Keratinocyte (primary cell): ENCODE data around the gene USP49. TPM values are rescaled to one million over a fixed set of nuclear protein-coding genes. Genes with fewer than 3 reads are reported as not detected.

Experiments
- DNase-seq: peaks from one replicate; pipeline ENCODE4 v3.0.0-alpha.2; 2011; ENCODE audit warnings: low read depth, missing footprints, low spot score
- FAIRE-seq: peaks from 2 replicates; lab custom pipeline; 2011; peaks lifted over from hg19 to GRCh38; lab: Jason Lieb, UNC
- H2AFZ ChIP-seq: 2 replicates; pipeline ENCODE4 v1.6.0; 2012; ENCODE audit warnings: low read length, control low read depth, inconsistent platforms; ENCODE audit not compliant: control insufficient read depth
- H3K27ac ChIP-seq: 2 replicates; pipeline ENCODE4 v1.5.1; 2011; ENCODE audit warnings: low read length; ENCODE audit not compliant: control insufficient read depth, insufficient read depth
- H3K27me3 ChIP-seq: 3 replicates; pipeline ENCODE4 v1.6.0; 2011; ENCODE audit warnings: low read length; ENCODE audit not compliant: control insufficient read depth, insufficient read depth; ENCODE audit errors: extremely low read depth
- H3K36me3 ChIP-seq, 2 experiments: 2 replicates in 1 of 2; 3 replicates in 1 of 2; pipeline ENCODE4 v1.5.1; 2011; ENCODE audit warnings: low read length in 2 of 2, mild to moderate bottlenecking in 1 of 2; ENCODE audit not compliant: control insufficient read depth in 2 of 2, insufficient read depth in 2 of 2; ENCODE audit errors: extremely low read depth in 1 of 2
- H3K4me1 ChIP-seq: 3 replicates; pipeline ENCODE4 v1.5.1; 2011; ENCODE audit warnings: low read length; ENCODE audit not compliant: control insufficient read depth, insufficient read depth; ENCODE audit errors: extremely low read depth
- H3K4me2 ChIP-seq: 3 replicates; pipeline ENCODE4 v1.6.0; 2011; ENCODE audit warnings: low read depth, low read length; ENCODE audit not compliant: control insufficient read depth, insufficient read depth; ENCODE audit errors: extremely low read depth
- H3K4me3 ChIP-seq, 3 experiments: fragments of 200-600 bp in 1 of 3; sonication (generic) in 1 of 3; 2 replicates in 2 of 3; 3 replicates in 1 of 3; pipeline ENCODE4 v1.5.1; 2011 to 2016; ENCODE audit warnings: low read length in 3 of 3, mild to moderate bottlenecking in 3 of 3, control low read depth in 2 of 3, inconsistent platforms in 1 of 3, low read depth in 1 of 3, mixed read lengths in 1 of 3, mixed run types in 1 of 3, moderate library complexity in 1 of 3; ENCODE audit not compliant: control insufficient read depth in 2 of 3, insufficient read depth in 2 of 3; ENCODE audit errors: extremely low read depth in 1 of 3
- H3K79me2 ChIP-seq: 2 replicates; pipeline ENCODE4 v1.6.0; 2012; ENCODE audit warnings: low read length; ENCODE audit not compliant: control insufficient read depth, insufficient read depth
- H3K9ac ChIP-seq: 3 replicates; pipeline ENCODE4 v1.6.0; 2011; ENCODE audit warnings: low read length; ENCODE audit not compliant: control insufficient read depth, insufficient read depth; ENCODE audit errors: extremely low read depth
- H3K9me1 ChIP-seq: 3 replicates; pipeline ENCODE4 v1.6.0; 2011; ENCODE audit warnings: low read length; ENCODE audit not compliant: control insufficient read depth, insufficient read depth; ENCODE audit errors: extremely low read depth
- H3K9me3 ChIP-seq: 2 replicates; pipeline ENCODE4 v1.5.1; 2012; ENCODE audit warnings: low read depth, low read length; ENCODE audit not compliant: control insufficient read depth
- H4K20me1 ChIP-seq: 3 replicates; pipeline ENCODE4 v1.6.0; 2011; ENCODE audit warnings: low read length; ENCODE audit not compliant: control insufficient read depth, insufficient read depth; ENCODE audit errors: extremely low read depth
- EZH2 ChIP-seq: IDR thresholded peaks from one replicate; pipeline ENCODE4 v1.6.1; 2012; ENCODE audit warnings: inconsistent platforms, mild to moderate bottlenecking, low read length, moderate library complexity
- dilution Hi-C: fragments of 300-500 bp; cut with MboI; formaldehyde crosslinking; loops from one replicate; pipeline ENCODE4 v1.7.0; 2020; ENCODE audit warnings: low sequenced_read_pairs; ENCODE audit not compliant: extremely low pct_ligation_motif_present
- polyA plus RNA-seq, 5 experiments: library from polyadenylated mRNA; depleted of rRNA in 3 of 5; stranded (reverse) in 3 of 5; stranded (forward) in 1 of 5; unstranded in 1 of 5; fragments of >200 nt; gene quantifications; 1 replicate in 1 of 5; 2 replicates in 3 of 5; 3 replicates in 1 of 5; pipeline versions ENCODE4 v1.2.1 to v1.2.3, GENCODE V29; 2011 to 2012; ENCODE audit warnings: missing spikeins in 2 of 5, low read depth in 1 of 5, low replicate concordance in 1 of 5
- TF ChIP-seq, protein P1 (sequence below), 3 experiments: IDR thresholded peaks in 1 of 3; conservative IDR thresholded peaks in 1 of 3; optimal IDR thresholded peaks in 1 of 3; 2 replicates in 2 of 3; 3 replicates in 1 of 3; pipeline versions ENCODE3 to v1.5.1; 2011; ENCODE audit warnings: low read length in 3 of 3, mild to moderate bottlenecking in 3 of 3, moderate library complexity in 2 of 3, control low read depth in 1 of 3, inconsistent platforms in 1 of 3; ENCODE audit not compliant: insufficient read depth in 2 of 3; ENCODE audit errors: extremely low read depth in 1 of 3

The USP49 gene
- polyA plus RNA-seq, 1 donor (not counting 4 experiments of a cell fraction or from before 2014, with no cell fraction given), result 2.3 TPM

- no peaks in the 10 kb centered on the region for H3K9me1 ChIP-seq
- FAIRE-seq (peak; percentile 9), DNase-seq (peak; percentile 54)
- dilution Hi-C loops, result no loop called here
- peak overlapping the region; percentile 55 for H2AFZ ChIP-seq
- no peaks in the 10 kb centered on the region for H4K20me1 ChIP-seq
- TF ChIP-seq, protein P1, sequence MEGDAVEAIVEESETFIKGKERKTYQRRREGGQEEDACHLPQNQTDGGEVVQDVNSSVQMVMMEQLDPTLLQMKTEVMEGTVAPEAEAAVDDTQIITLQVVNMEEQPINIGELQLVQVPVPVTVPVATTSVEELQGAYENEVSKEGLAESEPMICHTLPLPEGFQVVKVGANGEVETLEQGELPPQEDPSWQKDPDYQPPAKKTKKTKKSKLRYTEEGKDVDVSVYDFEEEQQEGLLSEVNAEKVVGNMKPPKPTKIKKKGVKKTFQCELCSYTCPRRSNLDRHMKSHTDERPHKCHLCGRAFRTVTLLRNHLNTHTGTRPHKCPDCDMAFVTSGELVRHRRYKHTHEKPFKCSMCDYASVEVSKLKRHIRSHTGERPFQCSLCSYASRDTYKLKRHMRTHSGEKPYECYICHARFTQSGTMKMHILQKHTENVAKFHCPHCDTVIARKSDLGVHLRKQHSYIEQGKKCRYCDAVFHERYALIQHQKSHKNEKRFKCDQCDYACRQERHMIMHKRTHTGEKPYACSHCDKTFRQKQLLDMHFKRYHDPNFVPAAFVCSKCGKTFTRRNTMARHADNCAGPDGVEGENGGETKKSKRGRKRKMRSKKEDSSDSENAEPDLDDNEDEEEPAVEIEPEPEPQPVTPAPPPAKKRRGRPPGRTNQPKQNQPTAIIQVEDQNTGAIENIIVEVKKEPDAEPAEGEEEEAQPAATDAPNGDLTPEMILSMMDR (optimal IDR thresholded peaks at IDR 0.05 in 1 of 3, IDR thresholded peaks at IDR 0.05 in 1 of 3, conservative IDR thresholded peaks at IDR 0.05 in 1 of 3; ENCODE audit: extremely low read depth in 1 of 3, insufficient read depth in 2 of 3, low read length in 3 of 3), result no peak
- no peak for TF ChIP-seq EZH2
- peak overlapping the region; percentile 73 for H3K9ac ChIP-seq
- H3K79me2 ChIP-seq, result peaks cover 29% of the 10 kb centered on the region
- peak overlapping the region; percentile 65 to 88 (median 86) for H3K4me3 ChIP-seq
- H3K36me3 ChIP-seq, result peaks cover 2 to 6% of the 10 kb centered on the region in 2 experiments
- H3K9me3 ChIP-seq, result no peaks in the 10 kb centered on the region
- peak overlapping the region; percentile 91 for H3K4me2 ChIP-seq
- H3K4me1 ChIP-seq, result peaks cover 25% of the 10 kb centered on the region
- no peaks in the 10 kb centered on the region for H3K27me3 ChIP-seq
- peak overlapping the region; percentile 61 for H3K27ac ChIP-seq
Measured at GRCh38 chr6:41942067-41942851, 47.1 kb upstream of the USP49 start.

- peak within 1 kb of the TSS; percentile 76 for H2AFZ ChIP-seq
- H3K4me3 ChIP-seq, result peak within 1 kb of the TSS; percentile 65 to 88 (median 86)
- H3K27ac ChIP-seq, result peak within 1 kb of the TSS; percentile 61
- peak within 1 kb of the TSS; percentile 73 for H3K9ac ChIP-seq
- H3K4me2 ChIP-seq, result peak within 1 kb of the TSS; percentile 91
- no peaks in the 10 kb centered on the region for H3K9me1 ChIP-seq
- no peaks in the 10 kb centered on the region for H3K27me3 ChIP-seq
- H3K4me1 ChIP-seq, result peaks cover 27% of the 10 kb centered on the region
- H3K36me3 ChIP-seq, result peaks cover 6 to 10% of the 10 kb centered on the region in 2 experiments
- FAIRE-seq (no peak), DNase-seq (no peak)
- TF ChIP-seq EZH2, result no peak
- TF ChIP-seq, protein P1 (optimal IDR thresholded peaks at IDR 0.05 in 1 of 3, IDR thresholded peaks at IDR 0.05 in 1 of 3, conservative IDR thresholded peaks at IDR 0.05 in 1 of 3; ENCODE audit: extremely low read depth in 1 of 3, insufficient read depth in 2 of 3, low read length in 3 of 3), result no peak
- dilution Hi-C loops, result no loop called here
- H4K20me1 ChIP-seq, result no peaks in the 10 kb centered on the region
- H3K9me3 ChIP-seq, result no peaks in the 10 kb centered on the region
- H3K79me2 ChIP-seq, result peaks cover 29% of the 10 kb centered on the region
Measured at GRCh38 chr6:41941280-41942066, 46.3 kb upstream of the USP49 start, which contains the start of gene CCND3. CCND3 (minus strand) TSS chr6:41941808; CDS start chr6:41941649, 159 bp downstream.
